Parathyroid adenoma (tissue), 2 donors: Measurements from ENCODE around the gene AK2.

Source experiments
- H2AFZ ChIP-seq: fragments of 300-600 bp; sonication (generic); one replicate; pipeline ENCODE4 v1.7.0; 2017; ENCODE audit warnings: antibody characterized with exemption, mild to moderate bottlenecking
- H3K27ac ChIP-seq: fragments of 300-600 bp; sonication (generic); one replicate; pipeline ENCODE4 v1.7.0; 2017
- H3K27me3 ChIP-seq: fragments of 300-600 bp; sonication (generic); one replicate; pipeline ENCODE4 v1.7.0; 2017; ENCODE audit warnings: low read length; ENCODE audit not compliant: control insufficient read depth, insufficient read depth
- H3K36me3 ChIP-seq: fragments of 300-600 bp; sonication (generic); one replicate; pipeline ENCODE4 v1.7.0; 2017; ENCODE audit warnings: low read length; ENCODE audit not compliant: control insufficient read depth, insufficient read depth
- H3K4me1 ChIP-seq: fragments of 300-600 bp; sonication (generic); one replicate; pipeline ENCODE4 v1.7.0; 2017; ENCODE audit warnings: control low read depth
- H3K4me2 ChIP-seq: fragments of 300-600 bp; sonication (generic); one replicate; pipeline ENCODE4 v1.7.0; 2017; ENCODE audit warnings: low read length
- H3K4me3 ChIP-seq: fragments of 300-600 bp; sonication (generic); one replicate; pipeline ENCODE4 v1.7.0; 2017; ENCODE audit warnings: low read depth, low read length
- H3K79me2 ChIP-seq: fragments of 300-600 bp; sonication (generic); one replicate; pipeline ENCODE4 v1.7.0; 2017; ENCODE audit warnings: control low read depth
- H3K9ac ChIP-seq: fragments of 300-600 bp; sonication (generic); one replicate; pipeline ENCODE4 v1.7.0; 2017; ENCODE audit warnings: mild to moderate bottlenecking
- H3K9me3 ChIP-seq: fragments of 300-600 bp; sonication (generic); one replicate; pipeline ENCODE4 v1.7.0; 2017; ENCODE audit warnings: low read length; ENCODE audit not compliant: control insufficient read depth
- TF ChIP-seq, protein P1 (sequence below): fragments of 300-600 bp; sonication (generic); IDR thresholded peaks from one replicate; pipeline ENCODE4 v1.7.0; 2017; ENCODE audit warnings: antibody characterized with exemption, mild to moderate bottlenecking
- donor health status: primary hyperparathyroidism.

Gene AK2

DNA sequence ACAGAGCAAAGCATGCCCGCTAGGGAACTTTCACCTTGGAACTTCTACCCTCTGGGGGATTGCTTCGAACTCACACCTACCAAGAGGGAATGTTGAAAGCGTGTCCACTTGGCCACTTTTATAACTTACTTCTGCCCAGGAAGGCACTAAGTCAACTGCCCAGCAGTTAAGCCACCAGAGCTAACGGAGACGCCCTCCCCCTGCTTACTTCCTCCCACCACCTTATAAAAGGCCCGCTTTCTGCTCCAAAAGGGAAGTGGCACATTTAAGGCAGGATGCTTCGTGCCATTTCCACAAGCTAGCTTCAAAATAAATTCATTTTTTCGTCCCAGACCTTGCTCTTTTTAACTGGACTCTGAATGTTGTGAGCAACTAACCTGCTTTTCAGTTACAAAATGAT lies 3.2 kb upstream of the AK2 start:
- Histone ChIP-seq H2AFZ (no peak overlapping the region), H3K27me3 (no peaks in the 10 kb centered on the region), H3K4me2 (no peak overlapping the region), H3K4me3 (no peak overlapping the region), H3K9me3 (no peaks in the 10 kb centered on the region), H3K27ac (no peak overlapping the region), H3K36me3 (no peaks in the 10 kb centered on the region), H3K4me1 (peaks cover 6% of the 10 kb centered on the region), H3K79me2 (peaks cover 14% of the 10 kb centered on the region), H3K9ac (no peak overlapping the region)
- TF ChIP-seq, protein P1, sequence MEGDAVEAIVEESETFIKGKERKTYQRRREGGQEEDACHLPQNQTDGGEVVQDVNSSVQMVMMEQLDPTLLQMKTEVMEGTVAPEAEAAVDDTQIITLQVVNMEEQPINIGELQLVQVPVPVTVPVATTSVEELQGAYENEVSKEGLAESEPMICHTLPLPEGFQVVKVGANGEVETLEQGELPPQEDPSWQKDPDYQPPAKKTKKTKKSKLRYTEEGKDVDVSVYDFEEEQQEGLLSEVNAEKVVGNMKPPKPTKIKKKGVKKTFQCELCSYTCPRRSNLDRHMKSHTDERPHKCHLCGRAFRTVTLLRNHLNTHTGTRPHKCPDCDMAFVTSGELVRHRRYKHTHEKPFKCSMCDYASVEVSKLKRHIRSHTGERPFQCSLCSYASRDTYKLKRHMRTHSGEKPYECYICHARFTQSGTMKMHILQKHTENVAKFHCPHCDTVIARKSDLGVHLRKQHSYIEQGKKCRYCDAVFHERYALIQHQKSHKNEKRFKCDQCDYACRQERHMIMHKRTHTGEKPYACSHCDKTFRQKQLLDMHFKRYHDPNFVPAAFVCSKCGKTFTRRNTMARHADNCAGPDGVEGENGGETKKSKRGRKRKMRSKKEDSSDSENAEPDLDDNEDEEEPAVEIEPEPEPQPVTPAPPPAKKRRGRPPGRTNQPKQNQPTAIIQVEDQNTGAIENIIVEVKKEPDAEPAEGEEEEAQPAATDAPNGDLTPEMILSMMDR = no peak

DNA sequence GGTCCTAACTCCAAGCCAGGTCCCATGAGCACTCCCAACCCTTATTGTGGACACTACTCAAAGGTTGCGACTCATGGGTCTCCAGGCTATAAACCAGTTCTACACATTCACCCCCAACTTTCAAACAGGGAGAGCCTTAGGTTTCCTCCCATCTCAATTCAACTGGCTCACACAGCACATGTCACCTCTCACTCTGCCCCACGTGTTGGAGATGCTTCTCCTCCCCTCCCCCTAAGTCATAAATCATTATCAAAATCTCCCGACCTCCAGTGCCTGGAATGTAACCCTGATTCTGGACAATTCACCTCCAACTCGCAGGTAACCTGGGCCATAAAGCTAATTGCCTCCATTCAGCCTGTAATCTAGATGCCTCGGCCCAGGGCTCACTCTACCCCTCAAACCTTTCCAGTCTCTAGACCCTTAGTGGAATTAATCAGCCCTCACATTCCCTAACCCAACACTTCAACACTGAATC lies 595 bp downstream of the AK2 start:
- Histone ChIP-seq H3K4me2 (peak overlapping the region; percentile 87), H2AFZ (peak overlapping the region; percentile 85), H3K27me3 (no peaks in the 10 kb centered on the region), H3K4me3 (peak overlapping the region; percentile 97), H3K9me3 (no peaks in the 10 kb centered on the region), H3K79me2 (peaks cover 30% of the 10 kb centered on the region), H3K4me1 (peaks cover 8% of the 10 kb centered on the region), H3K9ac (no peak overlapping the region), H3K36me3 (no peaks in the 10 kb centered on the region), H3K27ac (peak overlapping the region; percentile 73)
- TF ChIP-seq, protein P1 = no peak

DNA sequence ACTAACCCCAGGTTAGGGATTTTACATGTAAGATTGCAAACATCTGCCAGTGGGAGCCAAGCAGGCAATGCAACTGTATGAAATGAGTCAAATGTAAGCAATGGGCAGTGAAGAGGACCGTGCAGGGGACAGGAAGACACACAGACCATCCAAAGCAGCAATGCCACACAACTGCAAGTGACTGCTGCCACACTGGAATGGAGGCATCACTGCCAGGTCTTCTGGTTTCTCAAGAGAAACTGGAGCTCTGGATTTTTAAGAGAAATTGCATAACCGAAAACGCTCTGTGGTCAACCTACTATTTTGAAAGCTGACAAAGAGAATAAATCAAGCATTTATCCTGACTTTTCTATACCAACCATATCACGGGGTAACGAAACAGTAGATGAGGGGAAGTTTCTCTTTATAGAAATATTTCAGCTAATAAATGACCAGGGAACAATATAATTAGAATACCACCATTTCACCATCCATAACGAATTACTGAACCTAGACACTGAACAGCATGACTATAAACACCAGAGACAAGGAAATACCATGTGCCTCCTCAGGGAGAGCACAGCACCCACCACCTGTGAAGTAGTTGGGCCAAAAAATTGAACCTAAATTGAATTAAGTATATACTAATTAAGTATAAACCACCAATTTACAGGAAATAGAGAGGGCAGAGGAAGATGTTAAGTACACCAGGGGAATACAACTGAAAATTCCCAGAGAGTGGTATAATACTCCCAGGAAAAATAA lies 4.4 kb downstream of the AK2 start:
- Histone ChIP-seq H3K4me3 (no peak overlapping the region), H3K27ac (no peak overlapping the region), H3K9me3 (no peaks in the 10 kb centered on the region), H3K4me1 (peaks cover 8% of the 10 kb centered on the region), H3K36me3 (no peaks in the 10 kb centered on the region), H3K79me2 (peaks cover 32% of the 10 kb centered on the region), H2AFZ (no peak overlapping the region), H3K4me2 (no peak overlapping the region), H3K9ac (no peak overlapping the region), H3K27me3 (no peaks in the 10 kb centered on the region)
- TF ChIP-seq, protein P1 = no peak

DNA sequence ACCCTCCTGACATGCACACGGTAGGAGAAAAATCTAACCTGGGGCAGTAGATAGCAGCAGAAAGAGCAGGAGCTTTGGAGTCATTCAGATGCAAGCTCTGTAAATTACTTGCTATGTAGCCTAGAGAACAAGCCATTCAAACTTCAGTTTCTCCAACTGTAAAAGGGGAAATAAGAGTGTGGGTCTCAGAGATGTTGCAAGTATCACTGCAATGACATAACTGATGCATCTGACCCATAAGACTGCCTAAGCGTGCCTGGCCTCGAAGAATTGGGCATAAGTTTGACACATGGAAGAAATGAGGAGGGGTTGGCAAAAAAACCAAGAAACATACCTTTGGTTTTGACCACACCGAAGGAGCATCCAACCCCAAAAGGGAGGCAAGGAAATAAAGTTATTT lies 5.2 kb downstream of the AK2 start:
- Histone ChIP-seq H3K4me2 (no peak overlapping the region), H3K9ac (no peak overlapping the region), H3K27me3 (no peaks in the 10 kb centered on the region), H3K4me3 (no peak overlapping the region), H3K4me1 (peaks cover 8% of the 10 kb centered on the region), H3K27ac (no peak overlapping the region), H3K79me2 (peaks cover 31% of the 10 kb centered on the region), H2AFZ (no peak overlapping the region), H3K36me3 (no peaks in the 10 kb centered on the region), H3K9me3 (no peaks in the 10 kb centered on the region)
- TF ChIP-seq, protein P1 = no peak

DNA sequence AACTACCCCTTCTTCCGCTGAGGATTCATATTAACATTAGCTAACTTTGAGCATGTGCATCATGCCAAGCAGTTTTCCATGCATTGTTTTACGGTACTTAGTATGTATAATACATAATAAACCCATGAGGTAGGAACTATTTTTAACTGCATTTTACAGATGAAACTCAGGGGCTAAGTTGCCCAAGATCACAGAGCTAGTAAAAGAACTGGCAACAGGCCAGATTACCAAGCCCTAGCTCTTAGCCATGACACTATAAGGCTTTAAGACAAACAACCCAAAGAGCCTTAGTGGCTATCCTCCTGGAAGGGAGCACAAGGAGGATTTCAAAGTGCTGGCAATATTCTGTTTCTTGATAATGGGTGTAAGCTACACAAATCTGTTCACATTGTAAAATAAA lies 6.1 kb downstream of the AK2 start:
- Histone ChIP-seq H3K4me2 (no peak overlapping the region), H3K4me1 (peaks cover 6% of the 10 kb centered on the region), H2AFZ (no peak overlapping the region), H3K79me2 (peaks cover 24% of the 10 kb centered on the region), H3K9ac (no peak overlapping the region), H3K4me3 (no peak overlapping the region), H3K36me3 (no peaks in the 10 kb centered on the region), H3K27me3 (no peaks in the 10 kb centered on the region), H3K27ac (no peak overlapping the region), H3K9me3 (no peaks in the 10 kb centered on the region)
- TF ChIP-seq, protein P1 = no peak
